Adrenal gland (tissue), 12 donors: ENCODE data around the gene SPC25. TPM values are rescaled to one million over a fixed set of nuclear protein-coding genes. Genes with fewer than 3 reads are reported as not detected.

Source experiments
- DNase-seq, 7 donors: peaks; one replicate each; pipeline ENCODE4 v3.0.0-alpha.2; 2019 to 2020
- H3K27ac ChIP-seq, 5 donors: fragments of 200-600 bp; sonication (generic) in 4 of 5; 1 replicate in 3 of 5; 2 replicates in 2 of 5; pipeline versions ENCODE4 v1.5.1 to v1.8.0; 2016 to 2020; ENCODE audit warnings: mild to moderate bottlenecking in 1 of 5
- H3K27me3 ChIP-seq: fragments of 200-600 bp; 2 replicates; pipeline ENCODE4 v1.8.0; 2021
- H3K36me3 ChIP-seq, 2 donors: fragments of 200-600 bp; replicated peaks in 1 of 2; 1 replicate in 1 of 2; 2 replicates in 1 of 2; pipeline versions ENCODE4 v1.5.1 to v1.8.0; 2018 to 2022
- H3K4me1 ChIP-seq, 2 donors: fragments of 200-600 bp; replicated peaks in 1 of 2; 1 replicate in 1 of 2; 2 replicates in 1 of 2; pipeline versions ENCODE4 v1.5.1 to v1.8.0; 2018 to 2021
- H3K4me3 ChIP-seq, 4 donors: fragments of 200-600 bp; sonication (generic) in 3 of 4; one replicate each; pipeline ENCODE4 v1.5.1; 2016 to 2018
- H3K9me3 ChIP-seq, 3 donors: fragments of 200-600 bp; sonication (generic) in 1 of 3; replicated peaks in 1 of 3; 1 replicate in 2 of 3; 2 replicates in 1 of 3; pipeline versions ENCODE4 v1.5.1 to v1.8.0; 2016 to 2021
- CTCF ChIP-seq, 6 experiments: fragments of 450-650 bp in 4 of 6; fragments of 200-600 bp in 2 of 6; sonication (generic) in 1 of 6; IDR thresholded peaks; 1 replicate in 5 of 6; 2 replicates in 1 of 6; pipeline versions ENCODE4 v1.5.1 to v1.8.0; 2016 to 2021; ENCODE audit warnings: antibody characterized with exemption in 6 of 6, mild to moderate bottlenecking in 2 of 6, moderate library complexity in 1 of 6
- POLR2A ChIP-seq, 2 donors: fragments of 450-650 bp; IDR thresholded peaks; one replicate each; pipeline ENCODE4 v1.6.1; 2017; ENCODE audit warnings: antibody characterized with exemption in 2 of 2, mild to moderate bottlenecking in 2 of 2, moderate library complexity in 1 of 2
- WGBS, 4 donors: extraction: QIAGEN DNeasy Blood & Tissue Kit in 2 of 4; methylation state at CpG; one replicate each; pipeline versions ENCODE4 v1.1.5 to v1.1.7; 2013 to 2017; 5-methylcytosine and 5-hydroxymethylcytosine counted together
- intact Hi-C, 2 donors: fragments of 100-400 bp; cut with DNase I; formaldehyde crosslinking; loops; one replicate each; pipeline versions ENCODE4 v1.14.1 to v1.15.0; 2022 to 2023
- polyA plus RNA-seq, 3 donors: library from polyadenylated mRNA; stranded (reverse); fragments of 200-250 nt in 2 of 3; fragments of 350-450 nt in 1 of 3; fragmentation: Illumina TruSeq in 1 of 3; extraction: RNeasy Lipid Tissue Mini Kit (QIAGEN cat#74804) in 1 of 3; gene quantifications; one replicate each; pipeline ENCODE4 v1.2.3, GENCODE V29; 2013 to 2014
- total RNA-seq, 9 donors: library from RNA; depleted of rRNA in 4 of 9; stranded (reverse); fragments of >200 nt in 4 of 9; fragments of 120-200 nt in 1 of 9; fragmentation: NEBNext Ultra II Directional in 1 of 9; extraction: Animal tissue kit (Norgen Biotek cat#: 25700) in 1 of 9; gene quantifications; one replicate each; pipeline versions ENCODE4 v1.1.0 to v1.2.4, GENCODE V29; 2013 to 2023
- donor health status: healthy with polysubstance abuse.
- donor health status: Bipolar disorder and iron deficiency.
- donor health status: DM: yes; HTN: yes; CAD: no.
- donor health status: DM: no; HTN: no; CAD: no.
- donor health status: DM: no; HTN: no; CAD: no.
- donor health status: DM: yes; HTN: yes; CAD: no.

The SPC25 gene
- total and polyA plus RNA-seq, 12 donors = 0.38 to 8.6 (median 1.3) TPM; not detected in 2

GRCh38 chr2:168821577-168821976 is 68.7 kb downstream of the SPC25 start:
- Histone ChIP-seq H3K4me3 (no peak overlapping the region), H3K27me3 (no peaks in the 10 kb centered on the region), H3K4me1 (peaks cover 0 to 9% of the 10 kb centered on the region in 2 donors), H3K36me3 (no peaks in the 10 kb centered on the region), H3K27ac (no peak overlapping the region), H3K9me3 (no peaks in the 10 kb centered on the region)
- intact Hi-C loops = no loop called here
- WGBS, 4 donors = 90 to 93% (median 92%) methylated on average over 8 of the region's 8 CpGs
- no peak for DNase-seq
- no peak for TF ChIP-seq POLR2A (IDR thresholded peaks at IDR 0.05)
- no peak for TF ChIP-seq CTCF (IDR thresholded peaks at IDR 0.05)

Other genes starting within 250 kb of the SPC25 start
- gene NOSTRIN, start 87.8 kb downstream of the SPC25 start, total RNA-seq = 100 to 1,000 TPM in 1 of 9 donors, 10 to 100 TPM in 8; 13.9 to 134 (median 35.1) TPM
- 10 to 100 TPM; 25.9 to 84.9 (median 49.9) TPM for gene NOSTRIN, start 87.8 kb downstream of the SPC25 start, polyA plus RNA-seq
- gene G6PC2, start 10.9 kb upstream of the SPC25 start, total RNA-seq = under 1 TPM in 1 of 9 donors, not detected in 8; 0.06 TPM
- gene G6PC2, start 10.9 kb upstream of the SPC25 start, polyA plus RNA-seq = under 1 TPM in 1 of 3 donors, not detected in 2; 0.17 TPM
- gene ABCB11, start 140.9 kb upstream of the SPC25 start, total RNA-seq = 1 to 10 TPM in 1 of 9 donors, under 1 TPM in 2, not detected in 6; 0.31 to 1.4 (median 0.35) TPM
- gene ABCB11, start 140.9 kb upstream of the SPC25 start, polyA plus RNA-seq = under 1 TPM in 2 of 3 donors, not detected in 1; 0.05 to 0.13 TPM
- gene DHRS9, start 179.1 kb upstream of the SPC25 start, total RNA-seq = 1 to 10 TPM in 1 of 9 donors, under 1 TPM in 3, not detected in 5; 0.28 to 1.2 (median 0.50) TPM
- 1 to 10 TPM in 1 of 3 donors, under 1 TPM in 2; 0.09 to 1.7 (median 0.27) TPM for gene DHRS9, start 179.1 kb upstream of the SPC25 start, polyA plus RNA-seq